H1 (cell line): ENCODE data around the gene ACTR8. TPM values are rescaled to one million over a fixed set of nuclear protein-coding genes. Genes with fewer than 3 reads are reported as not detected.

Experiments
- CTCF ChIA-PET: fragments of 300-600 bp; sonication (Branson Sonifier 250); formaldehyde crosslinking; loops from one replicate; lab custom pipeline; 2021; ENCODE audit not compliant: partially characterized antibody; lab: Charles Lee
- POLR2A ChIA-PET: fragments of 300-600 bp; sonication (Branson Sonifier 250); formaldehyde crosslinking; loops from one replicate; lab custom pipeline; 2021; ENCODE audit warnings: inconsistent platforms; ENCODE audit not compliant: partially characterized antibody; lab: Charles Lee
- DNase-seq, 2 experiments: peaks; one replicate each; pipeline versions ENCODE4 v3.0.0 to v3.0.0-alpha.2; 2010 to 2022; ENCODE audit warnings: low spot score in 2 of 2, low read depth in 1 of 2, mixed read lengths in 1 of 2
- FAIRE-seq: peaks from 2 replicates; lab custom pipeline; 2011; peaks lifted over from hg19 to GRCh38; lab: Jason Lieb, UNC
- H2AFZ ChIP-seq: 2 replicates; pipeline ENCODE4 v1.8.1; 2012; ENCODE audit warnings: low read length, inconsistent platforms
- H2AK5ac ChIP-seq: 2 replicates; pipeline ENCODE4 v1.6.1; 2013; ENCODE audit warnings: low read depth, low read length
- H2BK120ac ChIP-seq: replicated peaks from 2 replicates; pipeline ENCODE3; 2013; ENCODE audit warnings: low read depth, low read length, inconsistent platforms
- H2BK12ac ChIP-seq: 2 replicates; pipeline ENCODE4 v1.6.1; 2013; ENCODE audit warnings: low read depth, low read length
- H2BK15ac ChIP-seq: 2 replicates; pipeline ENCODE4 v1.6.1; 2013; ENCODE audit warnings: low read length
- H2BK20ac ChIP-seq: 2 replicates; pipeline ENCODE4 v1.6.1; 2013; ENCODE audit warnings: low read length
- H2BK5ac ChIP-seq: 2 replicates; pipeline ENCODE4 v1.6.1; 2013; ENCODE audit warnings: low read depth, low read length
- H3K14ac ChIP-seq: 2 replicates; pipeline ENCODE4 v1.6.1; 2013; ENCODE audit warnings: inconsistent platforms; ENCODE audit not compliant: insufficient read length
- H3K18ac ChIP-seq: 2 replicates; pipeline ENCODE4 v1.6.1; 2013; ENCODE audit warnings: low read length; ENCODE audit errors: extremely low read depth
- H3K23ac ChIP-seq: 2 replicates; pipeline ENCODE4 v1.6.1; 2013; ENCODE audit warnings: inconsistent platforms; ENCODE audit not compliant: insufficient read length
- H3K23me2 ChIP-seq: 2 replicates; pipeline ENCODE4 v1.6.1; 2013; ENCODE audit warnings: low read depth, low read length
- H3K27ac ChIP-seq: 2 replicates; pipeline ENCODE4 v1.6.1; 2011; ENCODE audit warnings: low read depth, low read length, inconsistent platforms
- H3K27me3 ChIP-seq, 4 experiments: replicated peaks in 1 of 4; 1 replicate in 1 of 4; 2 replicates in 3 of 4; pipeline versions ENCODE4 v1.6.1 to v1.8.1; 2011 to 2013; ENCODE audit warnings: low read length in 3 of 4, mild to moderate bottlenecking in 3 of 4, inconsistent platforms in 2 of 4, mixed read lengths in 2 of 4, moderate library complexity in 1 of 4; ENCODE audit not compliant: control insufficient read depth in 3 of 4, insufficient read depth in 3 of 4; ENCODE audit errors: extremely low read depth in 1 of 4
- H3K36me3 ChIP-seq, 4 experiments: 2 replicates each; pipeline versions ENCODE4 v1.6.1 to v1.8.1; 2011 to 2013; ENCODE audit warnings: mild to moderate bottlenecking in 4 of 4, low read length in 3 of 4, moderate library complexity in 2 of 4, control low read depth in 1 of 4, inconsistent platforms in 1 of 4; ENCODE audit not compliant: insufficient read depth in 4 of 4, control insufficient read depth in 2 of 4
- H3K4ac ChIP-seq: replicated peaks from 2 replicates; pipeline ENCODE3; 2013; ENCODE audit warnings: low read length, low read depth, mixed read lengths, inconsistent platforms; ENCODE audit not compliant: insufficient read length
- H3K4me1 ChIP-seq, 4 experiments: replicated peaks in 1 of 4; 1 replicate in 1 of 4; 2 replicates in 3 of 4; pipeline versions ENCODE4 v1.6.1 to v1.8.1; 2011 to 2013; ENCODE audit warnings: low read length in 3 of 4, inconsistent platforms in 2 of 4, mixed read lengths in 1 of 4; ENCODE audit not compliant: insufficient read depth in 4 of 4, control insufficient read depth in 3 of 4
- H3K4me2 ChIP-seq, 2 experiments: 2 replicates each; pipeline versions ENCODE4 v1.6.1 to v1.8.1; 2011 to 2013; ENCODE audit warnings: low read depth in 2 of 2, low read length in 2 of 2, control low read depth in 1 of 2, inconsistent platforms in 1 of 2, mild to moderate bottlenecking in 1 of 2; ENCODE audit not compliant: insufficient read depth in 1 of 2
- H3K4me3 ChIP-seq, 4 experiments: fragments of 200-600, 300-600 bp in 1 of 4; sonication (generic), shearing (Covaris generic), sonication (Bioruptor Twin) in 1 of 4; 2 replicates each; pipeline versions ENCODE4 v1.5.1 to v1.8.1; 2011 to 2016; ENCODE audit warnings: low read length in 4 of 4, low read depth in 3 of 4, control low read depth in 2 of 4, inconsistent platforms in 2 of 4, mild to moderate bottlenecking in 2 of 4, mixed read lengths in 1 of 4, moderate library complexity in 1 of 4; ENCODE audit not compliant: insufficient read depth in 2 of 4; ENCODE audit errors: extremely low read depth in 1 of 4
- H3K56ac ChIP-seq: replicated peaks from 2 replicates; pipeline ENCODE3; 2013; ENCODE audit warnings: low read depth, mild to moderate bottlenecking, mixed read lengths, low read length, inconsistent platforms; ENCODE audit not compliant: insufficient read length
- H3K79me1 ChIP-seq: 2 replicates; pipeline ENCODE4 v1.6.1; 2013; ENCODE audit warnings: low read depth, low read length, control low read depth
- H3K79me2 ChIP-seq, 2 experiments: 2 replicates each; pipeline versions ENCODE4 v1.6.1 to v1.8.1; 2012 to 2013; ENCODE audit warnings: low read length in 2 of 2, mild to moderate bottlenecking in 2 of 2, inconsistent platforms in 1 of 2; ENCODE audit not compliant: insufficient read depth in 2 of 2, control insufficient read depth in 1 of 2
- H3K9ac ChIP-seq, 4 experiments: replicated peaks in 1 of 4; 1 replicate in 1 of 4; 2 replicates in 3 of 4; pipeline versions ENCODE4 v1.6.1 to v1.8.1; 2011 to 2013; ENCODE audit warnings: low read depth in 3 of 4, low read length in 3 of 4, control low read depth in 2 of 4, mild to moderate bottlenecking in 2 of 4, moderate library complexity in 2 of 4, inconsistent platforms in 1 of 4; ENCODE audit errors: extremely low read depth in 1 of 4
- H3K9me3 ChIP-seq, 2 experiments: 2 replicates each; pipeline versions ENCODE4 v1.6.1 to v1.8.1; 2012 to 2013; ENCODE audit warnings: mild to moderate bottlenecking in 2 of 2, moderate library complexity in 2 of 2, control low read depth in 1 of 2, inconsistent platforms in 1 of 2, low read depth in 1 of 2, low read length in 1 of 2, mixed read lengths in 1 of 2; ENCODE audit not compliant: insufficient read depth in 2 of 2
- H4K20me1 ChIP-seq, 2 experiments: replicated peaks in 1 of 2; 2 replicates each; pipeline versions ENCODE3 to v1.8.1; 2011 to 2013; ENCODE audit warnings: inconsistent platforms in 2 of 2, low read length in 2 of 2, mild to moderate bottlenecking in 1 of 2; ENCODE audit not compliant: insufficient read depth in 2 of 2, control insufficient read depth in 1 of 2
- H4K5ac ChIP-seq: 2 replicates; pipeline ENCODE4 v1.6.1; 2013; ENCODE audit warnings: low read length, low read depth, mixed read lengths, inconsistent platforms; ENCODE audit not compliant: insufficient read length
- H4K8ac ChIP-seq: 2 replicates; pipeline ENCODE4 v1.8.0; 2013; ENCODE audit warnings: mild to moderate bottlenecking, moderate library complexity, low read length, inconsistent platforms; ENCODE audit not compliant: insufficient read depth; ENCODE audit errors: extremely low read depth
- H4K91ac ChIP-seq: replicated peaks from 2 replicates; pipeline ENCODE3; 2013; ENCODE audit warnings: low read length, mixed read lengths, inconsistent platforms; ENCODE audit not compliant: insufficient read length
- ASH2L ChIP-seq: fragments of 200-600, 300-600 bp; sonication (generic); IDR thresholded peaks from one replicate; pipeline ENCODE4 v1.7.1; 2017; ENCODE audit warnings: low read length
- ATF3 ChIP-seq: IDR thresholded peaks from 2 replicates; pipeline ENCODE4 v1.6.1; 2011; ENCODE audit warnings: low read depth, mild to moderate bottlenecking, low read length; ENCODE audit not compliant: insufficient read depth
- BACH1 ChIP-seq: IDR thresholded peaks from 2 replicates; pipeline ENCODE4 v1.6.1; 2012; ENCODE audit warnings: low read length, improper control_type of control experiment
- BCL11A ChIP-seq, 2 experiments: IDR thresholded peaks; one replicate each; pipeline ENCODE4 v1.6.1; 2011; ENCODE audit warnings: low read depth in 2 of 2, low read length in 2 of 2, mild to moderate bottlenecking in 2 of 2
- BRCA1 ChIP-seq: IDR thresholded peaks from 2 replicates; pipeline ENCODE4 v1.6.1; 2012; ENCODE audit warnings: low read depth, low read length, improper control_type of control experiment
- CEBPB ChIP-seq: IDR thresholded peaks from 2 replicates; pipeline ENCODE4 v1.6.1; 2012; ENCODE audit warnings: low read depth, low read length
- GABPA ChIP-seq: IDR thresholded peaks from 2 replicates; pipeline ENCODE4 v1.6.1; 2011; ENCODE audit warnings: mild to moderate bottlenecking, low read length, moderate library complexity, borderline replicate concordance; ENCODE audit not compliant: insufficient read depth
- HDAC6 ChIP-seq: IDR thresholded peaks from one replicate; pipeline ENCODE4 v1.7.1; 2012; ENCODE audit warnings: low read depth, mild to moderate bottlenecking, inconsistent platforms, low read length, moderate library complexity
- JUND ChIP-seq: IDR thresholded peaks from 2 replicates; pipeline ENCODE4 v1.6.1; 2011; ENCODE audit warnings: mild to moderate bottlenecking, improper control_type of control experiment, low read length
- SAP30 ChIP-seq: fragments of 300-600 bp; sonication (generic); IDR thresholded peaks from 2 replicates; pipeline ENCODE4 v1.7.1; 2012; ENCODE audit warnings: low read length, moderate library complexity, mild to moderate bottlenecking, inconsistent platforms; ENCODE audit not compliant: insufficient read depth, insufficient replicate concordance
- SP1 ChIP-seq: IDR thresholded peaks from 2 replicates; pipeline ENCODE4 v1.6.1; 2011; ENCODE audit warnings: low read depth, low read length
- TAF7 ChIP-seq: optimal IDR thresholded peaks from 2 replicates; pipeline ENCODE3; 2011; ENCODE audit warnings: low read depth, mild to moderate bottlenecking, inconsistent platforms, low read length, moderate library complexity, borderline replicate concordance
- WGBS, 2 experiments: shearing (Covaris generic) in 1 of 2; methylation state at CpG; one replicate each; pipeline versions ENCODE4 v1.1.6 to v1.1.7; 2013 to 2015; ENCODE audit warnings: low lambda C conversion rate in 2 of 2, mixed read lengths in 2 of 2, inconsistent platforms in 1 of 2, low coverage in 1 of 2, missing lambda C conversion rate in 1 of 2; ENCODE audit not compliant: insufficient replicate concordance in 2 of 2, insufficient coverage in 1 of 2, insufficient read length in 1 of 2; ENCODE audit errors: extremely low coverage in 1 of 2, missing lambda C conversion rate in 1 of 2; 5-methylcytosine and 5-hydroxymethylcytosine counted together
- polyA plus RNA-seq, 7 experiments: library from polyadenylated mRNA; depleted of rRNA in 3 of 7; stranded (reverse) in 5 of 7; unstranded in 2 of 7; fragments of >200 nt in 5 of 7; fragments of 200-250 nt in 2 of 7; gene quantifications; 1 replicate in 5 of 7; 2 replicates in 1 of 7; 4 replicates in 1 of 7; pipeline versions ENCODE4 v1.2.1 to v1.2.3, GENCODE V29; 2011 to 2013; ENCODE audit warnings: missing spikeins in 2 of 7, mixed read lengths in 2 of 7
- total RNA-seq: library from RNA; stranded (reverse); fragmentation: NEBNext Ultra II Directional; extraction: Animal tissue kit (Norgen Biotek cat#: 25700); gene quantifications from 2 replicates; pipeline ENCODE4 v1.2.1, GENCODE V29; 2021

The ACTR8 gene
- total and polyA plus RNA-seq, 2 of the 8 experiments (the other 6 are each of a cell fraction or from before 2014, with no cell fraction given) = 8.3 to 26.9 TPM

- no peak overlapping the region for H2BK20ac ChIP-seq
- no peak overlapping the region for H2BK12ac ChIP-seq
- ChIA-PET POLR2A (no interaction called here), CTCF (interaction anchor here (1.1 kb wide), 1 partner anchor 108 kb away, joined by 4 read pairs; no protein-coding TSS in a partner anchor)
- H2AK5ac ChIP-seq = no peak overlapping the region
- H4K5ac ChIP-seq = no peak overlapping the region
- no peaks in the 10 kb centered on the region for H3K79me1 ChIP-seq
- no peak overlapping the region for H4K8ac ChIP-seq
- H3K56ac ChIP-seq = no peak overlapping the region
- no peak overlapping the region for H4K91ac ChIP-seq
- peaks cover 3% of the 10 kb centered on the region in 2 experiments for H4K20me1 ChIP-seq
- H2AFZ ChIP-seq = no peak overlapping the region
- no peak overlapping the region for H3K4ac ChIP-seq
- H3K9me3 ChIP-seq = no peaks in the 10 kb centered on the region
- no peak overlapping the region for H3K9ac ChIP-seq
- H3K4me2 ChIP-seq = no peak overlapping the region
- no peak overlapping the region for H3K27ac ChIP-seq
- H2BK120ac ChIP-seq = no peak overlapping the region
- H3K23ac ChIP-seq = no peak overlapping the region
- no peaks in the 10 kb centered on the region for H3K27me3 ChIP-seq
- H3K23me2 ChIP-seq = no peaks in the 10 kb centered on the region
- no peak overlapping the region for H3K4me3 ChIP-seq
- H2BK15ac ChIP-seq = no peak overlapping the region
- DNase-seq (no peak), FAIRE-seq (no peak)
- H3K36me3 ChIP-seq = peaks cover 6 to 20% (median 15%) of the 10 kb centered on the region in 4 experiments; a peak in 7 of 8 replicates
- H3K14ac ChIP-seq = no peak overlapping the region
- H3K4me1 ChIP-seq = no peaks in the 10 kb centered on the region
- H2BK5ac ChIP-seq = no peak overlapping the region
- H3K79me2 ChIP-seq = no peaks in the 10 kb centered on the region
- 88% methylated on average over 14 of the region's 14 CpGs; no CpG with 5 or more reads in 1 of the 2 experiments for WGBS, 2 experiments
- no peak overlapping the region for H3K18ac ChIP-seq
- TF ChIP-seq SAP30 (no peak), GABPA (no peak), BCL11A (IDR thresholded peaks at IDR 0.05; ENCODE audit: low read depth in 2 of 2, low read length in 2 of 2) (no peak), BACH1 (no peak), ASH2L (no peak), JUND (no peak), CEBPB (no peak), SP1 (no peak), BRCA1 (no peak), HDAC6 (no peak), TAF7 (no peak), ATF3 (no peak)
These were observed 63.5 kb downstream of the ACTR8 start for GRCh38 chr3:53818221-53819162.
